ENCODE results near the gene DCLK2. TPM values are rescaled to one million over a fixed set of nuclear protein-coding genes. Genes with fewer than 3 reads are reported as not detected.

The DCLK2 gene
- total RNA-seq, 1 experiment from 2014 or later: 81.8 TPM

- DNase-seq (ENCODE audit: low spot score): no peak
Measured at GRCh38 chr4:150069353-150069752, 8.9 kb upstream of the DCLK2 start.

- no peak for DNase-seq (ENCODE audit: low spot score)
Measured at GRCh38 chr4:150070464-150071170, 7.6 kb upstream of the DCLK2 start.

- DNase-seq (ENCODE audit: low spot score): no peak
Measured at GRCh38 chr4:150072471-150072870, 5.8 kb upstream of the DCLK2 start.

GRCh38 chr4:150072906-150073714 lies 5.1 kb upstream of the DCLK2 start:
- peak; percentile 77 for DNase-seq (ENCODE audit: low spot score)

GRCh38 chr4:150074064-150074463 lies 4.2 kb upstream of the DCLK2 start:
- no peak for DNase-seq (ENCODE audit: low spot score)

GRCh38 chr4:150078579-150079080 lies 385 bp downstream of the DCLK2 start:
- DNase-seq (ENCODE audit: low spot score): peak; percentile 25

- peak; percentile 42 for DNase-seq (ENCODE audit: low spot score)
Measured at GRCh38 chr4:150079081-150079581, 886 bp downstream of the DCLK2 start.

- peak; percentile 46 for DNase-seq (ENCODE audit: low spot score)
Measured at GRCh38 chr4:150080337-150080736, 2.1 kb downstream of the DCLK2 start.

GRCh38 chr4:150080875-150081274 lies 2.6 kb downstream of the DCLK2 start:
- no peak for DNase-seq (ENCODE audit: low spot score)

- no peak for DNase-seq (ENCODE audit: low spot score)
Measured at GRCh38 chr4:150082241-150082640, 4.0 kb downstream of the DCLK2 start.

- no peak for DNase-seq (ENCODE audit: low spot score)
Measured at GRCh38 chr4:150087006-150087405, 8.8 kb downstream of the DCLK2 start.

GRCh38 chr4:150089732-150090131 lies 11.5 kb downstream of the DCLK2 start:
- DNase-seq (ENCODE audit: low spot score): no peak

- DNase-seq (ENCODE audit: low spot score): no peak
Measured at GRCh38 chr4:150090836-150091235, 12.6 kb downstream of the DCLK2 start.

- DNase-seq (ENCODE audit: low spot score): no peak
Measured at GRCh38 chr4:150094676-150095075, 16.4 kb downstream of the DCLK2 start.

- no peak for DNase-seq (ENCODE audit: low spot score)
Measured at GRCh38 chr4:150096625-150097024, 18.4 kb downstream of the DCLK2 start.

GRCh38 chr4:150098214-150098613 lies 20.0 kb downstream of the DCLK2 start:
- DNase-seq (ENCODE audit: low spot score): no peak

- no peak for DNase-seq (ENCODE audit: low spot score)
Measured at GRCh38 chr4:150104404-150105027, 26.3 kb downstream of the DCLK2 start.

- no peak for DNase-seq (ENCODE audit: low spot score)
Measured at GRCh38 chr4:150106886-150107285, 28.6 kb downstream of the DCLK2 start.

GRCh38 chr4:150108691-150109090 lies 30.4 kb downstream of the DCLK2 start:
- DNase-seq (ENCODE audit: low spot score): no peak

GRCh38 chr4:150114641-150115040 lies 36.4 kb downstream of the DCLK2 start:
- DNase-seq (ENCODE audit: low spot score): no peak

GRCh38 chr4:150115851-150116250 lies 37.6 kb downstream of the DCLK2 start:
- DNase-seq (ENCODE audit: low spot score): no peak

GRCh38 chr4:150116506-150116905 lies 38.3 kb downstream of the DCLK2 start:
- no peak for DNase-seq (ENCODE audit: low spot score)
